H1 (cell line): ENCODE measurements around the gene OGFRL1. TPM values are rescaled to one million over a fixed set of nuclear protein-coding genes. Genes with fewer than 3 reads are reported as not detected.

ENCODE experiments used
- CTCF ChIA-PET: fragments of 300-600 bp; sonication (Branson Sonifier 250); formaldehyde crosslinking; loops from one replicate; lab custom pipeline; 2021; ENCODE audit not compliant: partially characterized antibody; lab: Charles Lee
- POLR2A ChIA-PET: fragments of 300-600 bp; sonication (Branson Sonifier 250); formaldehyde crosslinking; loops from one replicate; lab custom pipeline; 2021; ENCODE audit warnings: inconsistent platforms; ENCODE audit not compliant: partially characterized antibody; lab: Charles Lee
- DNase-seq, 2 experiments: peaks; one replicate each; pipeline versions ENCODE4 v3.0.0 to v3.0.0-alpha.2; 2010 to 2022; ENCODE audit warnings: low spot score in 2 of 2, low read depth in 1 of 2, mixed read lengths in 1 of 2
- FAIRE-seq: peaks from 2 replicates; lab custom pipeline; 2011; peaks lifted over from hg19 to GRCh38; lab: Jason Lieb, UNC
- H2AFZ ChIP-seq: 2 replicates; pipeline ENCODE4 v1.8.1; 2012; ENCODE audit warnings: low read length, inconsistent platforms
- H2AK5ac ChIP-seq: 2 replicates; pipeline ENCODE4 v1.6.1; 2013; ENCODE audit warnings: low read depth, low read length
- H2BK120ac ChIP-seq: replicated peaks from 2 replicates; pipeline ENCODE3; 2013; ENCODE audit warnings: low read depth, low read length, inconsistent platforms
- H2BK12ac ChIP-seq: 2 replicates; pipeline ENCODE4 v1.6.1; 2013; ENCODE audit warnings: low read depth, low read length
- H2BK15ac ChIP-seq: 2 replicates; pipeline ENCODE4 v1.6.1; 2013; ENCODE audit warnings: low read length
- H2BK20ac ChIP-seq: 2 replicates; pipeline ENCODE4 v1.6.1; 2013; ENCODE audit warnings: low read length
- H2BK5ac ChIP-seq: 2 replicates; pipeline ENCODE4 v1.6.1; 2013; ENCODE audit warnings: low read depth, low read length
- H3K14ac ChIP-seq: 2 replicates; pipeline ENCODE4 v1.6.1; 2013; ENCODE audit warnings: inconsistent platforms; ENCODE audit not compliant: insufficient read length
- H3K18ac ChIP-seq: 2 replicates; pipeline ENCODE4 v1.6.1; 2013; ENCODE audit warnings: low read length; ENCODE audit errors: extremely low read depth
- H3K23ac ChIP-seq: 2 replicates; pipeline ENCODE4 v1.6.1; 2013; ENCODE audit warnings: inconsistent platforms; ENCODE audit not compliant: insufficient read length
- H3K23me2 ChIP-seq: 2 replicates; pipeline ENCODE4 v1.6.1; 2013; ENCODE audit warnings: low read depth, low read length
- H3K27ac ChIP-seq: 2 replicates; pipeline ENCODE4 v1.6.1; 2011; ENCODE audit warnings: low read depth, low read length, inconsistent platforms
- H3K27me3 ChIP-seq, 4 experiments: replicated peaks in 1 of 4; 1 replicate in 1 of 4; 2 replicates in 3 of 4; pipeline versions ENCODE4 v1.6.1 to v1.8.1; 2011 to 2013; ENCODE audit warnings: low read length in 3 of 4, mild to moderate bottlenecking in 3 of 4, inconsistent platforms in 2 of 4, mixed read lengths in 2 of 4, moderate library complexity in 1 of 4; ENCODE audit not compliant: control insufficient read depth in 3 of 4, insufficient read depth in 3 of 4; ENCODE audit errors: extremely low read depth in 1 of 4
- H3K36me3 ChIP-seq, 4 experiments: 2 replicates each; pipeline versions ENCODE4 v1.6.1 to v1.8.1; 2011 to 2013; ENCODE audit warnings: mild to moderate bottlenecking in 4 of 4, low read length in 3 of 4, moderate library complexity in 2 of 4, control low read depth in 1 of 4, inconsistent platforms in 1 of 4; ENCODE audit not compliant: insufficient read depth in 4 of 4, control insufficient read depth in 2 of 4
- H3K4ac ChIP-seq: replicated peaks from 2 replicates; pipeline ENCODE3; 2013; ENCODE audit warnings: low read length, low read depth, mixed read lengths, inconsistent platforms; ENCODE audit not compliant: insufficient read length
- H3K4me1 ChIP-seq, 4 experiments: replicated peaks in 1 of 4; 1 replicate in 1 of 4; 2 replicates in 3 of 4; pipeline versions ENCODE4 v1.6.1 to v1.8.1; 2011 to 2013; ENCODE audit warnings: low read length in 3 of 4, inconsistent platforms in 2 of 4, mixed read lengths in 1 of 4; ENCODE audit not compliant: insufficient read depth in 4 of 4, control insufficient read depth in 3 of 4
- H3K4me2 ChIP-seq, 2 experiments: 2 replicates each; pipeline versions ENCODE4 v1.6.1 to v1.8.1; 2011 to 2013; ENCODE audit warnings: low read depth in 2 of 2, low read length in 2 of 2, control low read depth in 1 of 2, inconsistent platforms in 1 of 2, mild to moderate bottlenecking in 1 of 2; ENCODE audit not compliant: insufficient read depth in 1 of 2
- H3K4me3 ChIP-seq, 4 experiments: fragments of 200-600, 300-600 bp in 1 of 4; sonication (generic), shearing (Covaris generic), sonication (Bioruptor Twin) in 1 of 4; 2 replicates each; pipeline versions ENCODE4 v1.5.1 to v1.8.1; 2011 to 2016; ENCODE audit warnings: low read length in 4 of 4, low read depth in 3 of 4, control low read depth in 2 of 4, inconsistent platforms in 2 of 4, mild to moderate bottlenecking in 2 of 4, mixed read lengths in 1 of 4, moderate library complexity in 1 of 4; ENCODE audit not compliant: insufficient read depth in 2 of 4; ENCODE audit errors: extremely low read depth in 1 of 4
- H3K56ac ChIP-seq: replicated peaks from 2 replicates; pipeline ENCODE3; 2013; ENCODE audit warnings: low read depth, mild to moderate bottlenecking, mixed read lengths, low read length, inconsistent platforms; ENCODE audit not compliant: insufficient read length
- H3K79me1 ChIP-seq: 2 replicates; pipeline ENCODE4 v1.6.1; 2013; ENCODE audit warnings: low read depth, low read length, control low read depth
- H3K79me2 ChIP-seq, 2 experiments: 2 replicates each; pipeline versions ENCODE4 v1.6.1 to v1.8.1; 2012 to 2013; ENCODE audit warnings: low read length in 2 of 2, mild to moderate bottlenecking in 2 of 2, inconsistent platforms in 1 of 2; ENCODE audit not compliant: insufficient read depth in 2 of 2, control insufficient read depth in 1 of 2
- H3K9ac ChIP-seq, 4 experiments: replicated peaks in 1 of 4; 1 replicate in 1 of 4; 2 replicates in 3 of 4; pipeline versions ENCODE4 v1.6.1 to v1.8.1; 2011 to 2013; ENCODE audit warnings: low read depth in 3 of 4, low read length in 3 of 4, control low read depth in 2 of 4, mild to moderate bottlenecking in 2 of 4, moderate library complexity in 2 of 4, inconsistent platforms in 1 of 4; ENCODE audit errors: extremely low read depth in 1 of 4
- H3K9me3 ChIP-seq, 2 experiments: 2 replicates each; pipeline versions ENCODE4 v1.6.1 to v1.8.1; 2012 to 2013; ENCODE audit warnings: mild to moderate bottlenecking in 2 of 2, moderate library complexity in 2 of 2, control low read depth in 1 of 2, inconsistent platforms in 1 of 2, low read depth in 1 of 2, low read length in 1 of 2, mixed read lengths in 1 of 2; ENCODE audit not compliant: insufficient read depth in 2 of 2
- H4K20me1 ChIP-seq, 2 experiments: replicated peaks in 1 of 2; 2 replicates each; pipeline versions ENCODE3 to v1.8.1; 2011 to 2013; ENCODE audit warnings: inconsistent platforms in 2 of 2, low read length in 2 of 2, mild to moderate bottlenecking in 1 of 2; ENCODE audit not compliant: insufficient read depth in 2 of 2, control insufficient read depth in 1 of 2
- H4K5ac ChIP-seq: 2 replicates; pipeline ENCODE4 v1.6.1; 2013; ENCODE audit warnings: low read length, low read depth, mixed read lengths, inconsistent platforms; ENCODE audit not compliant: insufficient read length
- H4K8ac ChIP-seq: 2 replicates; pipeline ENCODE4 v1.8.0; 2013; ENCODE audit warnings: mild to moderate bottlenecking, moderate library complexity, low read length, inconsistent platforms; ENCODE audit not compliant: insufficient read depth; ENCODE audit errors: extremely low read depth
- H4K91ac ChIP-seq: replicated peaks from 2 replicates; pipeline ENCODE3; 2013; ENCODE audit warnings: low read length, mixed read lengths, inconsistent platforms; ENCODE audit not compliant: insufficient read length
- CBX5 ChIP-seq: fragments of 300-800, 300-1000 bp; sonication (generic); IDR thresholded peaks from 2 replicates; pipeline ENCODE4 v1.7.1; 2016; ENCODE audit warnings: antibody characterized with exemption, low read length, low read depth
- CEBPB ChIP-seq: IDR thresholded peaks from 2 replicates; pipeline ENCODE4 v1.6.1; 2012; ENCODE audit warnings: low read depth, low read length
- CREB1 ChIP-seq: IDR thresholded peaks from 2 replicates; pipeline ENCODE4 v1.6.1; 2012; ENCODE audit warnings: inconsistent platforms
- FOSL1 ChIP-seq: IDR thresholded peaks from 2 replicates; pipeline ENCODE4 v1.6.1; 2011; ENCODE audit warnings: mild to moderate bottlenecking, low read depth, low read length, moderate library complexity; ENCODE audit not compliant: insufficient read depth
- HDAC2 ChIP-seq, 2 experiments: fragments of 300-600 bp in 1 of 2; sonication (generic) in 1 of 2; IDR thresholded peaks; 2 replicates each; pipeline ENCODE4 v1.6.1; 2011 to 2012; ENCODE audit warnings: low read depth in 2 of 2, low read length in 2 of 2, mild to moderate bottlenecking in 2 of 2, moderate library complexity in 2 of 2, borderline replicate concordance in 1 of 2, inconsistent platforms in 1 of 2
- POLR2A ChIP-seq, 2 experiments: IDR thresholded peaks; 1 replicate in 1 of 2; 2 replicates in 1 of 2; pipeline ENCODE4 v1.6.1; 2011; ENCODE audit warnings: low read depth in 2 of 2, low read length in 2 of 2, mild to moderate bottlenecking in 2 of 2; ENCODE audit errors: control extremely low read depth in 1 of 2
- SIRT6 ChIP-seq: IDR thresholded peaks from one replicate; pipeline ENCODE4 v1.7.1; 2012; ENCODE audit warnings: low read length, inconsistent platforms
- WGBS, 2 experiments: shearing (Covaris generic) in 1 of 2; methylation state at CpG; one replicate each; pipeline versions ENCODE4 v1.1.6 to v1.1.7; 2013 to 2015; ENCODE audit warnings: low lambda C conversion rate in 2 of 2, mixed read lengths in 2 of 2, inconsistent platforms in 1 of 2, low coverage in 1 of 2, missing lambda C conversion rate in 1 of 2; ENCODE audit not compliant: insufficient replicate concordance in 2 of 2, insufficient coverage in 1 of 2, insufficient read length in 1 of 2; ENCODE audit errors: extremely low coverage in 1 of 2, missing lambda C conversion rate in 1 of 2; 5-methylcytosine and 5-hydroxymethylcytosine counted together
- polyA plus RNA-seq, 7 experiments: library from polyadenylated mRNA; depleted of rRNA in 3 of 7; stranded (reverse) in 5 of 7; unstranded in 2 of 7; fragments of >200 nt in 5 of 7; fragments of 200-250 nt in 2 of 7; gene quantifications; 1 replicate in 5 of 7; 2 replicates in 1 of 7; 4 replicates in 1 of 7; pipeline versions ENCODE4 v1.2.1 to v1.2.3, GENCODE V29; 2011 to 2013; ENCODE audit warnings: missing spikeins in 2 of 7, mixed read lengths in 2 of 7
- total RNA-seq: library from RNA; stranded (reverse); fragmentation: NEBNext Ultra II Directional; extraction: Animal tissue kit (Norgen Biotek cat#: 25700); gene quantifications from 2 replicates; pipeline ENCODE4 v1.2.1, GENCODE V29; 2021
- TF ChIP-seq, protein P1 (sequence below): IDR thresholded peaks from 2 replicates; pipeline ENCODE4 v1.6.1; 2011; ENCODE audit warnings: low read length, improper control_type of control experiment
- TF ChIP-seq, protein P2 (sequence below): IDR thresholded peaks from 2 replicates; pipeline ENCODE4 v1.6.1; 2011; ENCODE audit warnings: low read depth, mild to moderate bottlenecking, low read length; ENCODE audit not compliant: insufficient read depth
- TF ChIP-seq, protein P3 (sequence below), 3 experiments: IDR thresholded peaks; 1 replicate in 2 of 3; 2 replicates in 1 of 3; pipeline versions ENCODE4 v1.5.1 to v1.6.1; 2011; ENCODE audit warnings: low read length in 3 of 3, mild to moderate bottlenecking in 3 of 3, inconsistent platforms in 2 of 3, low read depth in 1 of 3, moderate library complexity in 1 of 3; ENCODE audit not compliant: insufficient read depth in 1 of 3; ENCODE audit errors: control extremely low read depth in 1 of 3

The OGFRL1 gene
- total and polyA plus RNA-seq, 2 of the 8 experiments (the other 6 are each of a cell fraction or from before 2014, with no cell fraction given): 1.1 to 9.0 TPM

DNA sequence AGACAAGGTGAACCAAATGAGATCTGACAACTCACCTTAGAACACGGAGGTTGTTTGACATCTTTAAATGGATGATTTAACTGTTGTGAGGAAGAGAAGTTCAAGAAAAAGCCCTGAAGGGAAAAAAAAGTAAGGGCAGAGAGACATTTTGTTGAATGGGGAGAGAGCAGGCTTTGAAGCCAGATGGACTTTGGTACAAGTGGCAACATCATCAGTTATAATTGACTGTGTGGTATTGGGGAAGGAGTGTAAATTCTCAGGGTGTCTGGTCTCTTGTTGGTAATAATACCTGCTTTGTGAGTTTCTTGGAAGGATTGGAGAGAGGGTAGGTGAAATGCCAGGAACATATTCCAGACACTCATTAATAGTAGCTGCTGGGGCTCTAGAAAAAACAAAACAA lies 21.6 kb downstream of the OGFRL1 start:
- H4K91ac ChIP-seq: no peak overlapping the region
- no peak overlapping the region for H2BK20ac ChIP-seq
- H2BK12ac ChIP-seq: no peak overlapping the region
- ChIA-PET CTCF (interaction anchor here (1.2 kb wide), 1 partner anchor 21 kb away, joined by 3 read pairs; no protein-coding TSS in a partner anchor), POLR2A (no interaction called here)
- H3K9ac ChIP-seq: no peak overlapping the region
- H3K14ac ChIP-seq: no peak overlapping the region
- no peak overlapping the region for H2AK5ac ChIP-seq
- no peaks in the 10 kb centered on the region for H3K27me3 ChIP-seq
- no peaks in the 10 kb centered on the region for H3K79me1 ChIP-seq
- no peaks in the 10 kb centered on the region for H3K79me2 ChIP-seq
- no peak overlapping the region for H3K56ac ChIP-seq
- H4K8ac ChIP-seq: no peak overlapping the region
- no peak overlapping the region for H3K4ac ChIP-seq
- H2BK15ac ChIP-seq: no peak overlapping the region
- 86% methylated on average over 1 of the region's 1 CpG; no CpG with 5 or more reads in 1 of the 2 experiments for WGBS, 2 experiments
- no peak overlapping the region for H3K4me3 ChIP-seq
- no peak overlapping the region for H3K18ac ChIP-seq
- no peak overlapping the region for H4K5ac ChIP-seq
- no peak overlapping the region for H3K27ac ChIP-seq
- H3K23ac ChIP-seq: no peak overlapping the region
- H3K9me3 ChIP-seq: no peaks in the 10 kb centered on the region
- no peaks in the 10 kb centered on the region for H3K4me1 ChIP-seq
- no peak overlapping the region for H2AFZ ChIP-seq
- H3K36me3 ChIP-seq: no peaks in the 10 kb centered on the region
- no peak overlapping the region for H2BK5ac ChIP-seq
- no peak overlapping the region for H2BK120ac ChIP-seq
- no peak overlapping the region for H3K4me2 ChIP-seq
- DNase-seq (no peak), FAIRE-seq (no peak)
- H4K20me1 ChIP-seq: no peaks in the 10 kb centered on the region
- H3K23me2 ChIP-seq: no peaks in the 10 kb centered on the region
- TF ChIP-seq CREB1: no peak
- TF ChIP-seq HDAC2 (IDR thresholded peaks at IDR 0.05; ENCODE audit: borderline replicate concordance in 1 of 2, low read depth in 2 of 2, low read length in 2 of 2): no peak
- no peak for TF ChIP-seq FOSL1
- TF ChIP-seq, protein P1, sequence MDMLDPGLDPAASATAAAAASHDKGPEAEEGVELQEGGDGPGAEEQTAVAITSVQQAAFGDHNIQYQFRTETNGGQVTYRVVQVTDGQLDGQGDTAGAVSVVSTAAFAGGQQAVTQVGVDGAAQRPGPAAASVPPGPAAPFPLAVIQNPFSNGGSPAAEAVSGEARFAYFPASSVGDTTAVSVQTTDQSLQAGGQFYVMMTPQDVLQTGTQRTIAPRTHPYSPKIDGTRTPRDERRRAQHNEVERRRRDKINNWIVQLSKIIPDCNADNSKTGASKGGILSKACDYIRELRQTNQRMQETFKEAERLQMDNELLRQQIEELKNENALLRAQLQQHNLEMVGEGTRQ: no peak
- no peak for TF ChIP-seq SIRT6
- no peak for TF ChIP-seq CEBPB
- no peak for TF ChIP-seq CBX5
- TF ChIP-seq POLR2A (IDR thresholded peaks at IDR 0.05; ENCODE audit: control extremely low read depth in 1 of 2, low read depth in 2 of 2, low read length in 2 of 2): no peak
- TF ChIP-seq, protein P2, sequence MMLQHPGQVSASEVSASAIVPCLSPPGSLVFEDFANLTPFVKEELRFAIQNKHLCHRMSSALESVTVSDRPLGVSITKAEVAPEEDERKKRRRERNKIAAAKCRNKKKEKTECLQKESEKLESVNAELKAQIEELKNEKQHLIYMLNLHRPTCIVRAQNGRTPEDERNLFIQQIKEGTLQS: no peak
- TF ChIP-seq, protein P3, sequence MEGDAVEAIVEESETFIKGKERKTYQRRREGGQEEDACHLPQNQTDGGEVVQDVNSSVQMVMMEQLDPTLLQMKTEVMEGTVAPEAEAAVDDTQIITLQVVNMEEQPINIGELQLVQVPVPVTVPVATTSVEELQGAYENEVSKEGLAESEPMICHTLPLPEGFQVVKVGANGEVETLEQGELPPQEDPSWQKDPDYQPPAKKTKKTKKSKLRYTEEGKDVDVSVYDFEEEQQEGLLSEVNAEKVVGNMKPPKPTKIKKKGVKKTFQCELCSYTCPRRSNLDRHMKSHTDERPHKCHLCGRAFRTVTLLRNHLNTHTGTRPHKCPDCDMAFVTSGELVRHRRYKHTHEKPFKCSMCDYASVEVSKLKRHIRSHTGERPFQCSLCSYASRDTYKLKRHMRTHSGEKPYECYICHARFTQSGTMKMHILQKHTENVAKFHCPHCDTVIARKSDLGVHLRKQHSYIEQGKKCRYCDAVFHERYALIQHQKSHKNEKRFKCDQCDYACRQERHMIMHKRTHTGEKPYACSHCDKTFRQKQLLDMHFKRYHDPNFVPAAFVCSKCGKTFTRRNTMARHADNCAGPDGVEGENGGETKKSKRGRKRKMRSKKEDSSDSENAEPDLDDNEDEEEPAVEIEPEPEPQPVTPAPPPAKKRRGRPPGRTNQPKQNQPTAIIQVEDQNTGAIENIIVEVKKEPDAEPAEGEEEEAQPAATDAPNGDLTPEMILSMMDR (IDR thresholded peaks at IDR 0.05; ENCODE audit: control extremely low read depth in 1 of 3, insufficient read depth in 1 of 3, low read depth in 1 of 3, low read length in 3 of 3): no peak
